ENCODE results near the gene MTHFSD.

MTHFSD gene

GRCh38 chr16:86530251-86531190 is 24.5 kb downstream of the MTHFSD start:
- DNase-seq (ENCODE audit: low spot score), result no peak

GRCh38 chr16:86529160-86529559 is 25.9 kb downstream of the MTHFSD start:
- DNase-seq (ENCODE audit: low spot score), result no peak

- no peak for DNase-seq (ENCODE audit: low spot score)
Measured at GRCh38 chr16:86528061-86528929, 26.7 kb downstream of the MTHFSD start.

- no peak for DNase-seq (ENCODE audit: low spot score)
Measured at GRCh38 chr16:86527366-86527765, 27.7 kb downstream of the MTHFSD start.

- DNase-seq (ENCODE audit: low spot score), result no peak
Measured at GRCh38 chr16:86525696-86526095, 29.3 kb downstream of the MTHFSD start.

- DNase-seq (ENCODE audit: low spot score), result no peak
Measured at GRCh38 chr16:86524029-86524428, 31.0 kb downstream of the MTHFSD start.

GRCh38 chr16:86523166-86523740 is 31.8 kb downstream of the MTHFSD start:
- DNase-seq (ENCODE audit: low spot score), result no peak

GRCh38 chr16:86522634-86523033 is 32.4 kb downstream of the MTHFSD start:
- no peak for DNase-seq (ENCODE audit: low spot score)

GRCh38 chr16:86521236-86522197 is 33.5 kb downstream of the MTHFSD start:
- DNase-seq (ENCODE audit: low spot score), result no peak

- DNase-seq (ENCODE audit: low spot score), result no peak
Measured at GRCh38 chr16:86520317-86521210, 34.5 kb downstream of the MTHFSD start.

GRCh38 chr16:86519649-86520316 is 35.3 kb downstream of the MTHFSD start:
- DNase-seq (ENCODE audit: low spot score), result peak; percentile 52

- no peak for DNase-seq (ENCODE audit: low spot score)
Measured at GRCh38 chr16:86519007-86519648, 35.9 kb downstream of the MTHFSD start.

GRCh38 chr16:86517652-86518258 is 37.3 kb downstream of the MTHFSD start:
- DNase-seq (ENCODE audit: low spot score), result no peak

- no peak for DNase-seq (ENCODE audit: low spot score)
Measured at GRCh38 chr16:86517033-86517432, 38.0 kb downstream of the MTHFSD start.

- no peak for DNase-seq (ENCODE audit: low spot score)
Measured at GRCh38 chr16:86516623-86517003, 38.4 kb downstream of the MTHFSD start.

GRCh38 chr16:86515777-86516622 is 39.0 kb downstream of the MTHFSD start:
- DNase-seq (ENCODE audit: low spot score), result no peak

- DNase-seq (ENCODE audit: low spot score), result no peak
Measured at GRCh38 chr16:86515413-86515776, 39.6 kb downstream of the MTHFSD start.
